Right lobe of liver (tissue), 4 donors: ENCODE data around the gene PPP1R12A.

ENCODE experiments used
- CTCF ChIP-seq, 4 donors: fragments of 200-600 bp in 3 of 4; fragments of 450-650 bp in 1 of 4; IDR thresholded peaks; one replicate each; pipeline versions ENCODE4 v1.5.1 to v1.8.0; 2016 to 2022; ENCODE audit warnings: antibody characterized with exemption in 4 of 4, mild to moderate bottlenecking in 2 of 4
- POLR2A ChIP-seq: fragments of 450-650 bp; IDR thresholded peaks from one replicate; pipeline ENCODE4 v1.6.1; 2017; ENCODE audit warnings: antibody characterized with exemption, mild to moderate bottlenecking
- donor health status: DM: no; HTN: no; CAD: no.
- donor health status: DM: no; HTN: no; CAD: no.
- donor health status: DM: no; HTN: yes; CAD: no.

- TF ChIP-seq CTCF (IDR thresholded peaks at IDR 0.05), result no peak
- no peak for TF ChIP-seq POLR2A
These were observed 86.6 kb downstream of the PPP1R12A start for GRCh38 chr12:79848339-79848738.
